BE2C (cell line): ENCODE data around the gene MPDZ.

Experiments
- DNase-seq: peaks from one replicate; pipeline ENCODE4 v3.0.0-alpha.2; 2020
- H3K27me3 ChIP-seq: fragments of 250-450 bp; sonication (Bioruptor Pico); 2 replicates; pipeline ENCODE4 v1.5.1; 2020; ENCODE audit warnings: mild to moderate bottlenecking
- H3K36me3 ChIP-seq: fragments of 250-450 bp; sonication (Bioruptor Pico); 2 replicates; pipeline ENCODE4 v1.5.1; 2020; ENCODE audit warnings: mild to moderate bottlenecking
- H3K4me1 ChIP-seq: fragments of 250-450 bp; sonication (Bioruptor Pico); 2 replicates; pipeline ENCODE4 v1.5.1; 2020
- H3K4me3 ChIP-seq: 2 replicates; pipeline ENCODE4 v1.5.1; 2011; ENCODE audit warnings: low read depth, low read length
- H3K9me3 ChIP-seq: fragments of 250-450 bp; sonication (Bioruptor Pico); 2 replicates; pipeline ENCODE4 v1.5.1; 2020
- TF ChIP-seq, protein P1 (sequence below): IDR thresholded peaks from 2 replicates; pipeline ENCODE4 v1.5.1; 2012; ENCODE audit warnings: mild to moderate bottlenecking, low read depth, low read length

Gene MPDZ

DNA sequence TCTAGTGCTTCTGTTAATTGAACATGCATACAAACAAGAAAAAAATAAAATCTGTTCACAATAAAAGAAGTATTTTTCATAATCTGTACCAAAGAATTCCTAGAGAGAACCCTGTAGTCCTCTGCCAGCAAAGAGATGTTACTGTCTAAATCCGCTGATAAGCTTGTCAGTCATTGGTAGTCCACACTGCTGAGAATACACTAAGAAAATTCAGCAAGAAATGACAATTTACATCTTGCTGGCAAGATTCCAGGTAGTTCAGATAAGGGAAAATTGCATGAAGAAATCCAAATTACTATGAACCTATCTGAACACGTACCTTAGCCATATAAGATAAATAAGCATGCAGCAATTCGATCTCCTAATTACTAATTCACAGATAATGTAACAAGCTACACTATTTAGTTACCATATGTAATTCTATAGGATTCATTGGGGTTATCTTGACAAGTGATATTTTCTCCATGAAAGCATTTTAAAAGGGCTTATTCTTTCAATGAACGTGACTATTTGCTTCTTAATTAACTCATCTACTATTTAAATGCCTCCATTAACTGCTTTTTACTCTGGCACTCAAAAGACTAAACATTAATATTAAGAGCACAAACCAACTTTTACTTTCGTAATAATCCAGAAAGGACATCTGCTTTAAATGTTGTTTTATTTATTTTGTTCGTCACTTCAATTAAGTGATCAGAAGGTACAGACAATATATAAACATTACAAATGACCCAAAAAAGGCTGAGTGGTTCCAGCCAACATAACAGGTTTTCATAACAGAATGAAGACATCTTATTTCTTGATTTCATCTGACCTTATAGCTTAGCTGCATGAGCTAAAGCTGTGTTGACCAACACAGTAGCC lies 9.7 kb downstream of the MPDZ start:
- Histone ChIP-seq H3K4me1 (peaks cover 2% of the 10 kb centered on the region; the same call in 1 of the 2 replicates), H3K9me3 (no peaks in the 10 kb centered on the region), H3K4me3 (no peak overlapping the region), H3K27me3 (no peaks in the 10 kb centered on the region), H3K36me3 (no peaks in the 10 kb centered on the region)
- TF ChIP-seq, protein P1, sequence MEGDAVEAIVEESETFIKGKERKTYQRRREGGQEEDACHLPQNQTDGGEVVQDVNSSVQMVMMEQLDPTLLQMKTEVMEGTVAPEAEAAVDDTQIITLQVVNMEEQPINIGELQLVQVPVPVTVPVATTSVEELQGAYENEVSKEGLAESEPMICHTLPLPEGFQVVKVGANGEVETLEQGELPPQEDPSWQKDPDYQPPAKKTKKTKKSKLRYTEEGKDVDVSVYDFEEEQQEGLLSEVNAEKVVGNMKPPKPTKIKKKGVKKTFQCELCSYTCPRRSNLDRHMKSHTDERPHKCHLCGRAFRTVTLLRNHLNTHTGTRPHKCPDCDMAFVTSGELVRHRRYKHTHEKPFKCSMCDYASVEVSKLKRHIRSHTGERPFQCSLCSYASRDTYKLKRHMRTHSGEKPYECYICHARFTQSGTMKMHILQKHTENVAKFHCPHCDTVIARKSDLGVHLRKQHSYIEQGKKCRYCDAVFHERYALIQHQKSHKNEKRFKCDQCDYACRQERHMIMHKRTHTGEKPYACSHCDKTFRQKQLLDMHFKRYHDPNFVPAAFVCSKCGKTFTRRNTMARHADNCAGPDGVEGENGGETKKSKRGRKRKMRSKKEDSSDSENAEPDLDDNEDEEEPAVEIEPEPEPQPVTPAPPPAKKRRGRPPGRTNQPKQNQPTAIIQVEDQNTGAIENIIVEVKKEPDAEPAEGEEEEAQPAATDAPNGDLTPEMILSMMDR: no peak
- no peak for DNase-seq

DNA sequence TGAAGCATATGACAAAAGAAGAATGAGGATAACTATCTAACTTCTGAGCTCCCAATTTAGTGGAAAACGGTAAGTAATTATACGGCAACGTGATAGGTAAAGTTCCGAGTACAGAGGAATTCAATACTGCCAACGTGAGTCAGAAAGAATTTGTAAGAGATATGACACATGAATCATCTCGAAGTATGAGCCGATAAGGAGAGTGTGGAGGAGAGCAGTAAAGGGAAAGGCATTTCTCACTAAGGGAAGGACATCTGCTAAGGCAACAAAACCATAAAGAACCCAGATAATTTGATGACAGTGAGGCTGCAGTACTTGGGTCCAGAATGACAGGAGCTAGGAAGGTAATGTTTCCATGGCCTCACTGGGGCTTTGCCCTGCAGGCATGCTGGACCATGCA lies 11.0 kb downstream of the MPDZ start:
- no peak overlapping the region for H3K4me3 ChIP-seq
- no peak for DNase-seq
- peaks cover 2% of the 10 kb centered on the region; the same call in 1 of the 2 replicates for H3K4me1 ChIP-seq
- no peaks in the 10 kb centered on the region for H3K27me3 ChIP-seq
- TF ChIP-seq, protein P1: no peak
- H3K36me3 ChIP-seq: no peaks in the 10 kb centered on the region
- H3K9me3 ChIP-seq: no peaks in the 10 kb centered on the region

- Histone ChIP-seq H3K4me3 (no peak overlapping the region), H3K36me3 (no peaks in the 10 kb centered on the region), H3K9me3 (no peaks in the 10 kb centered on the region), H3K27me3 (no peaks in the 10 kb centered on the region), H3K4me1 (peaks cover 2% of the 10 kb centered on the region; the same call in 1 of the 2 replicates)
- TF ChIP-seq, protein P1: no peak
- no peak for DNase-seq
These were observed 11.7 kb downstream of the MPDZ start for GRCh38 chr9:13267743-13268142.

GRCh38 chr9:13266167-13266566 lies 13.3 kb downstream of the MPDZ start:
- peaks cover 2% of the 10 kb centered on the region; the same call in 1 of the 2 replicates for H3K4me1 ChIP-seq
- H3K27me3 ChIP-seq: no peaks in the 10 kb centered on the region
- H3K9me3 ChIP-seq: no peaks in the 10 kb centered on the region
- no peak overlapping the region for H3K4me3 ChIP-seq
- no peak for DNase-seq
- TF ChIP-seq, protein P1: no peak
- H3K36me3 ChIP-seq: no peaks in the 10 kb centered on the region

- Histone ChIP-seq H3K27me3 (no peaks in the 10 kb centered on the region), H3K4me1 (peaks cover 2% of the 10 kb centered on the region; the same call in 1 of the 2 replicates), H3K9me3 (no peaks in the 10 kb centered on the region), H3K4me3 (no peak overlapping the region), H3K36me3 (no peaks in the 10 kb centered on the region)
- DNase-seq: no peak
- TF ChIP-seq, protein P1: no peak
These were observed 14.7 kb downstream of the MPDZ start for GRCh38 chr9:13264788-13265187.

GRCh38 chr9:13263511-13263910 lies 16.0 kb downstream of the MPDZ start:
- Histone ChIP-seq H3K9me3 (no peaks in the 10 kb centered on the region), H3K36me3 (no peaks in the 10 kb centered on the region), H3K4me1 (no peaks in the 10 kb centered on the region), H3K27me3 (no peaks in the 10 kb centered on the region), H3K4me3 (no peak overlapping the region)
- TF ChIP-seq, protein P1: no peak
- DNase-seq: no peak
